ENCODE measurements around the gene ZNF236.
"Not testable (repeated sequence)": the region's sequence is repeated elsewhere in the genome, so short reads cannot be mapped to it uniquely, and the experiment has no call there.

ZNF236 gene

GRCh38 chr18:77001979-77002378, 179.6 kb downstream of the ZNF236 start:
- DNase-seq (ENCODE audit: low read depth in 2 of 2, low spot score in 1 of 2) = no peak

GRCh38 chr18:77002496-77002895, 180.1 kb downstream of the ZNF236 start:
- no peak for DNase-seq (ENCODE audit: low read depth in 2 of 2, low spot score in 1 of 2)

GRCh38 chr18:77003316-77003715, 181.0 kb downstream of the ZNF236 start:
- no peak for DNase-seq (ENCODE audit: low read depth in 2 of 2, low spot score in 1 of 2)

- no peak for DNase-seq (ENCODE audit: low read depth in 2 of 2, low spot score in 1 of 2)
Observed at GRCh38 chr18:77004555-77005380, 182.4 kb downstream of the ZNF236 start.

- DNase-seq (ENCODE audit: low read depth in 2 of 2, low spot score in 1 of 2) = no peak
Observed at GRCh38 chr18:77005651-77006195, 183.4 kb downstream of the ZNF236 start.

- DNase-seq (ENCODE audit: low read depth in 2 of 2, low spot score in 1 of 2) = no peak
Observed at GRCh38 chr18:77006305-77007175, 184.2 kb downstream of the ZNF236 start.

GRCh38 chr18:77007251-77007650, 184.9 kb downstream of the ZNF236 start:
- no peak for DNase-seq (ENCODE audit: low read depth in 2 of 2, low spot score in 1 of 2)

GRCh38 chr18:77008006-77008405, 185.6 kb downstream of the ZNF236 start:
- no peak for DNase-seq (ENCODE audit: low read depth in 2 of 2, low spot score in 1 of 2)

- no peak for DNase-seq (ENCODE audit: low read depth in 2 of 2, low spot score in 1 of 2)
Observed at GRCh38 chr18:77008576-77009315, 186.4 kb downstream of the ZNF236 start.

- DNase-seq (ENCODE audit: low read depth in 2 of 2, low spot score in 1 of 2) = no peak
Observed at GRCh38 chr18:77009675-77010074, 187.3 kb downstream of the ZNF236 start.

GRCh38 chr18:77012120-77012519, 189.8 kb downstream of the ZNF236 start:
- no peak for DNase-seq (ENCODE audit: low read depth in 2 of 2, low spot score in 1 of 2)

GRCh38 chr18:77012806-77013541, 190.6 kb downstream of the ZNF236 start:
- no peak for DNase-seq (ENCODE audit: low read depth in 2 of 2, low spot score in 1 of 2)

- DNase-seq (ENCODE audit: low read depth in 2 of 2, low spot score in 1 of 2) = no peak
Observed at GRCh38 chr18:77013811-77014521, 191.6 kb downstream of the ZNF236 start.

GRCh38 chr18:77014538-77014937, 192.2 kb downstream of the ZNF236 start:
- no peak for DNase-seq (ENCODE audit: low read depth in 2 of 2, low spot score in 1 of 2)

- no peak for DNase-seq (ENCODE audit: low read depth in 2 of 2, low spot score in 1 of 2)
Observed at GRCh38 chr18:77015169-77015568, 192.8 kb downstream of the ZNF236 start.

- DNase-seq (ENCODE audit: low read depth in 2 of 2, low spot score in 1 of 2) = no peak
Observed at GRCh38 chr18:77015771-77016710, 193.7 kb downstream of the ZNF236 start.

GRCh38 chr18:77016936-77017335, 194.6 kb downstream of the ZNF236 start:
- no peak for DNase-seq (ENCODE audit: low read depth in 2 of 2, low spot score in 1 of 2)

GRCh38 chr18:77017355-77017754, 195.0 kb downstream of the ZNF236 start:
- DNase-seq (ENCODE audit: low read depth in 2 of 2, low spot score in 1 of 2) = no peak

- DNase-seq (ENCODE audit: low read depth in 2 of 2, low spot score in 1 of 2) = not testable (repeated sequence)
Observed at GRCh38 chr18:77018650-77019049, 196.3 kb downstream of the ZNF236 start.

Data from stimulated activated CD8-positive, alpha-beta memory T cell treated with anti-CD3 and anti-CD28 coated beads, Interleukin-4, amount 100 ng/mL, for 1 hour (primary cell).